SK-N-SH treated with all-trans-retinoic acid at 6 μM for 48 hours (cell line): ENCODE measurements around the gene MYH3.

Experiments
- ATAC-seq: fragments of 200-7000 bp; cut with Tn5 transposase; 3 replicates; pipeline ENCODE4 v1.9.1; 2020; ENCODE audit warnings: mild to moderate bottlenecking, moderate library complexity
- ARNTL ChIP-seq: fragments of 450-650 bp; formaldehyde crosslinking; IDR thresholded peaks from 2 replicates; pipeline ENCODE4 v1.5.0; 2020; ENCODE audit warnings: low read depth, mild to moderate bottlenecking, moderate library complexity, borderline replicate concordance
- BACH2 ChIP-seq: fragments of 250-450 bp; sonication (Bioruptor Pico); IDR thresholded peaks from 2 replicates; pipeline ENCODE4 v1.9.0; 2021; ENCODE audit warnings: mild to moderate bottlenecking, borderline replicate concordance
- CREB5 ChIP-seq: fragments of 250-450 bp; sonication (Bioruptor Pico); IDR thresholded peaks from 2 replicates; pipeline ENCODE4 v1.5.1; 2020; ENCODE audit warnings: low read depth, mild to moderate bottlenecking, moderate library complexity
- CSDC2 ChIP-seq: fragments of 250-450 bp; sonication (Bioruptor Pico); IDR thresholded peaks from 2 replicates; pipeline ENCODE4 v1.5.0; 2020; ENCODE audit warnings: mild to moderate bottlenecking, moderate library complexity
- ESRRG ChIP-seq: fragments of 250-450 bp; sonication (Bioruptor Pico); IDR thresholded peaks from 2 replicates; pipeline ENCODE4 v1.6.1; 2021; ENCODE audit warnings: mild to moderate bottlenecking
- GLIS3 ChIP-seq: fragments of 250-450 bp; sonication (Bioruptor Pico); IDR thresholded peaks from 2 replicates; pipeline ENCODE4 v1.5.0; 2020; ENCODE audit warnings: mild to moderate bottlenecking, moderate library complexity
- ISL1 ChIP-seq: fragments of 250-450 bp; sonication (Bioruptor Pico); IDR thresholded peaks from 2 replicates; pipeline ENCODE4 v2.1.2; 2022; ENCODE audit warnings: mild to moderate bottlenecking, moderate library complexity
- PATZ1 ChIP-seq: fragments of 250-450 bp; sonication (Bioruptor Pico); IDR thresholded peaks from 2 replicates; pipeline ENCODE4 v1.8.0; 2020; ENCODE audit warnings: mild to moderate bottlenecking, moderate library complexity, borderline replicate concordance
- RARB ChIP-seq: fragments of 250-450 bp; sonication (Bioruptor Pico); IDR thresholded peaks from 2 replicates; pipeline ENCODE4 v1.8.0; 2021; ENCODE audit warnings: mild to moderate bottlenecking, moderate library complexity
- SNAI2 ChIP-seq: fragments of 250-450 bp; sonication (Bioruptor Pico); IDR thresholded peaks from 2 replicates; pipeline ENCODE4 v1.5.0; 2020; ENCODE audit warnings: mild to moderate bottlenecking, moderate library complexity
- TCF4 ChIP-seq: fragments of 250-450 bp; sonication (Bioruptor Pico); IDR thresholded peaks from 2 replicates; pipeline ENCODE4 v1.8.0; 2021; ENCODE audit warnings: mild to moderate bottlenecking, moderate library complexity, borderline replicate concordance
- TSHZ2 ChIP-seq: fragments of 250-450 bp; sonication (Bioruptor Pico); IDR thresholded peaks from 2 replicates; pipeline ENCODE4 v1.5.0; 2020; ENCODE audit warnings: mild to moderate bottlenecking, moderate library complexity
- ZC3H10 ChIP-seq: fragments of 250-450 bp; sonication (Bioruptor Pico); IDR thresholded peaks from 2 replicates; pipeline ENCODE4 v1.5.1; 2021; ENCODE audit warnings: mild to moderate bottlenecking, moderate library complexity
- ZFP3 ChIP-seq: fragments of 250-450 bp; sonication (Bioruptor Pico); IDR thresholded peaks from 2 replicates; pipeline ENCODE4 v1.5.0; 2020; ENCODE audit warnings: mild to moderate bottlenecking, moderate library complexity
- ZFP30 ChIP-seq: fragments of 450-650 bp; formaldehyde crosslinking; IDR thresholded peaks from 2 replicates; pipeline ENCODE4 v1.5.0; 2022; ENCODE audit warnings: mild to moderate bottlenecking, moderate library complexity
- ZNF565 ChIP-seq: fragments of 450-650 bp; formaldehyde crosslinking; conservative IDR thresholded peaks from 2 replicates; pipeline ENCODE4 v1.5.0; 2020; ENCODE audit warnings: low read depth, mild to moderate bottlenecking, moderate library complexity
- ZNF8 ChIP-seq: fragments of 450-650 bp; formaldehyde crosslinking; IDR thresholded peaks from 2 replicates; pipeline ENCODE4 v1.5.0; 2020; ENCODE audit warnings: mild to moderate bottlenecking, moderate library complexity
- TF ChIP-seq, protein P1 (sequence below): fragments of 250-450 bp; sonication (Bioruptor Pico); IDR thresholded peaks from 2 replicates; pipeline ENCODE4 v1.8.0; 2021; ENCODE audit warnings: low read depth, mild to moderate bottlenecking, moderate library complexity, borderline replicate concordance

The MYH3 gene

DNA sequence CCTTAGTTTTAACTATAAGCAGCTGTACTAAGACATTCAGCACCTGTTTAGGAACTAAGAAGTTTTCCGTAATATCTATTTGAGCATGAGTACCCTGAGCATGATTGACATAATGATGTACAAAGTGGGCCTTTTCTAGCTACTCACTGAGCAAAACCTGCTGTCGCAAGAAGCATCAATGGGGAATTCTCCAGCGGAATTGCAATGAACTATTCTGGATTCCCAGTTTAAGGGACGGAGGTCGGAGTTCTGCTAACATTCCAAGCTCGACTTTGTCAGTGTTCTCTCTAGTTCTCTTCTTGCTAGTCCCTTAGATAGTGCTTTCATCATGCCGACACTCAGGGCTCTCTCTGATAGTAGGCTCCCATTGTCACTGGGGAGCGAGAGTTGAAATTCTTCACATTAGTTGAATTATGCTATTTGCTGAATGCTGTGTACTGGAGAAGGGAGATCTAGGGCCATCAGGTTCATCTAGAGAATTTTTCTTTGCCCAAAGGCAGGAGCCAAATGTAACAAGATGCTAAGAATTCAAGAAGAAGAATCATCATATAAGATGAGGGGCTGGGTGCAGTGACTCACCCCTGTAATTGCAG, 67.5 kb downstream of the MYH3 start:
- no peak for ATAC-seq
- TF ChIP-seq TCF4 (no peak), ARNTL (CRISPR knock-in tag) (no peak), PATZ1 (CRISPR knock-in tag) (no peak), ZFP30 (CRISPR knock-in tag) (no peak), SNAI2 (CRISPR knock-in tag) (no peak), ZNF565 (CRISPR knock-in tag) (no peak), BACH2 (CRISPR knock-in tag) (no peak), CSDC2 (CRISPR knock-in tag) (no peak)
- TF ChIP-seq, protein P1, sequence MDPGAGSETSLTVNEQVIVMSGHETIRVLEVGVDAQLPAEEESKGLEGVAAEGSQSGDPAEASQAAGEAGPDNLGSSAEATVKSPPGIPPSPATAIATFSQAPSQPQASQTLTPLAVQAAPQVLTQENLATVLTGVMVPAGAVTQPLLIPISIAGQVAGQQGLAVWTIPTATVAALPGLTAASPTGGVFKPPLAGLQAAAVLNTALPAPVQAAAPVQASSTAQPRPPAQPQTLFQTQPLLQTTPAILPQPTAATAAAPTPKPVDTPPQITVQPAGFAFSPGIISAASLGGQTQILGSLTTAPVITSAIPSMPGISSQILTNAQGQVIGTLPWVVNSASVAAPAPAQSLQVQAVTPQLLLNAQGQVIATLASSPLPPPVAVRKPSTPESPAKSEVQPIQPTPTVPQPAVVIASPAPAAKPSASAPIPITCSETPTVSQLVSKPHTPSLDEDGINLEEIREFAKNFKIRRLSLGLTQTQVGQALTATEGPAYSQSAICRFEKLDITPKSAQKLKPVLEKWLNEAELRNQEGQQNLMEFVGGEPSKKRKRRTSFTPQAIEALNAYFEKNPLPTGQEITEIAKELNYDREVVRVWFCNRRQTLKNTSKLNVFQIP (CRISPR knock-in tag), result no peak

GRCh38 chr17:10585529-10585928, 71.6 kb downstream of the MYH3 start:
- no peak for TF ChIP-seq CSDC2 (CRISPR knock-in tag)
- TF ChIP-seq ZC3H10 (CRISPR knock-in tag), result no peak
- no peak for TF ChIP-seq RARB
- TF ChIP-seq, protein P1 (CRISPR knock-in tag), result no peak
- TF ChIP-seq ZFP30 (CRISPR knock-in tag), result no peak
- TF ChIP-seq BACH2 (CRISPR knock-in tag), result no peak
- no peak for TF ChIP-seq ISL1 (CRISPR knock-in tag)
- TF ChIP-seq TCF4, result no peak
- TF ChIP-seq TSHZ2 (CRISPR knock-in tag), result no peak
- no peak for TF ChIP-seq ZNF565 (CRISPR knock-in tag)
- no peak for TF ChIP-seq PATZ1 (CRISPR knock-in tag)
- TF ChIP-seq ZFP3, result no peak
- no peak for TF ChIP-seq ESRRG (CRISPR knock-in tag)
- no peak for ATAC-seq

GRCh38 chr17:10583834-10584233, 73.3 kb downstream of the MYH3 start:
- ATAC-seq, result no peak
- TF ChIP-seq ARNTL (CRISPR knock-in tag), result no peak
- TF ChIP-seq PATZ1 (CRISPR knock-in tag), result no peak
- TF ChIP-seq CREB5, result no peak
- no peak for TF ChIP-seq ZC3H10 (CRISPR knock-in tag)
- no peak for TF ChIP-seq ZNF8
- no peak for TF ChIP-seq TCF4
- no peak for TF ChIP-seq ZFP3
- no peak for TF ChIP-seq GLIS3 (CRISPR knock-in tag)
- TF ChIP-seq, all 23 proteins: peak for 0
